IPS-11a (cell line): ENCODE results near the gene SLC36A2.

Source experiments
- H3K4me3 ChIP-seq: one replicate; pipeline ENCODE4 v1.5.1; 2013; ENCODE audit warnings: low read depth, low read length, control low read depth

The SLC36A2 gene

DNA sequence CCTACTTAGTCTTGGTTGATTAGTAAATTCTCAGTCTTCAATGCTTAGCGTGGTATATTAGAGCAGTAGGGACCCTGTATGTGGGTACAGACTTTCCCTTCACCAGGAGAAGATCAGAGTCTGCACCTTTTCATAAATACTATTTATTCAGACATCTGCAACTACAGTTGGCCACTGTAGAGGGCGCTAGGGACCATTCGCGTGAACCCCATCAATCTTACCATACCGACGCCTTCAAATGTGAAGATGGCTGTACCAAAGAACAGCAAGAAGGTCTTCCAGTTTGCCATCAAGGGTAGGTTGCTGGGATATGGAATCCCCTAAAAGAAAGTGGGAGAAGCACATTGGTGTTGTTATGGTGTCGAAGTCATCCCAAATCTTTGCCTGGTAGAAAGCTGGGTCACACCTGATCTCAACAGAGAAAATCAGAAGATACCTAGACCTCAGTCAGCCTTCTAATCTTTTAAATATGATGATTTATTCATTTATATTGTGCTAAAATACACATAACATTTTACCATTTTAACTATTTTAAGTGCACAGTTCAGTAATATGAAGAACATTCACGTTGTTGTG is 62.9 kb downstream of the SLC36A2 start:
- no peak overlapping the region for H3K4me3 ChIP-seq

DNA sequence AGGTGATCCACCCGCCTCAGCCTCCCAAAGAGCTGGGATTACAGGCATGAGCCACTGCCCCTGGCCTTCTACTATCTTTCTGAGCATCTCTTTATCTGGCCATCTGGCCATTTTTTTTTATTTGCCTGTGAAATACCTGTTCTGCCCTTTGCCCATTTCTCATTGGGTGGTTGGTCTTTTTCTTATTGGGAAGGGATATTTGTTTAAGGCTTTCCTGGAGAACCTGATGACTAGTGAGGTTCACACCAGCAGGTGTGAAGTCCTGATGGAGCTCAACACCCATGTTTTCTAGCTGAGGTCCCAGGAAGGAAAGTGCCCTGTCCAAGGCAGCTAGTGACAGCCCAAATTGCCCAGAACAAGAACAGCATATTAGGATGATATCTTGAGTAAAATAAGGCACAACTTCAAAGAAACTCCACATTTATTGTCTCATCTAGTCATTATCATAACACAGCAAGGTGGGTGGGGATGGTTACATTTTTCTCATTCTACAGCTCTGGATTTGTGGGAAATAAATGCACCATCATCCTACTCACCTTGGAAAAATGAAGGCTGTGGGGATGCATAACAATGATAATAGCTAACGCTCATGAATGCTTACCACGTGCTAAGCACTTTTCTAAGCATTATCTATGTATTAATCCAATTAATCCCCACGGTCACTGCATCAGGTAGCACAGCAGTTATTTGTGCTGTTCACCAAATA is 64.1 kb downstream of the SLC36A2 start:
- no peak overlapping the region for H3K4me3 ChIP-seq

DNA sequence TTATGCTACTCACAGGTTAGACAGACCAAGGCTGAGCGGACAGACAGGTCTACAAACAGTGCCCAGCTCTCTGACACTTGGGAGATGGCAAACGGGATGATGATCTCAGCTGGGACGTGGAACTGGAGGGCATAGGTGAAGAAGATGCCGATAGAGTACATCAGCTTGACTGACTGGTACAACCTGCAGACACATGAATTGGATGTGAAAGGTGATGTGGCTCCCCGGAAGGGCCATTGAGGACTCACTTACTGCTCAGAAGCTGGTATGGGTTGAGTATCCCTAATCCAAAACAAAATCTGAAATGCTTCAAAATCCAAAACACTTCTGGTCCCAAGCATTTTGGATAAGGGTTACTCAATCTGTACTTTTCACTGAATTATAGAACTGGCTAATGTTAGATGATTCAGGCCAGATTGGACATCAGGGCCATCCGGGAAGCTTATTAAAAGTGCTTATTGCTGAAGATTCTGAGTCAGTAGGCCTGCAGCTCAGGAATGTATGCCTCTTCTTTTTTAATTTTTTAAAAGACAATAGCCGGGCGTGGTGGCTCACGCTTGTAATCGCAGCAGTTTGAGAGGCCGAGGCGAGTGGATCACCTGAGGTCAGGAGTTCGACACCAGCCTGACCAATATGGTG is 66.2 kb downstream of the SLC36A2 start:
- H3K4me3 ChIP-seq = no peak overlapping the region

DNA sequence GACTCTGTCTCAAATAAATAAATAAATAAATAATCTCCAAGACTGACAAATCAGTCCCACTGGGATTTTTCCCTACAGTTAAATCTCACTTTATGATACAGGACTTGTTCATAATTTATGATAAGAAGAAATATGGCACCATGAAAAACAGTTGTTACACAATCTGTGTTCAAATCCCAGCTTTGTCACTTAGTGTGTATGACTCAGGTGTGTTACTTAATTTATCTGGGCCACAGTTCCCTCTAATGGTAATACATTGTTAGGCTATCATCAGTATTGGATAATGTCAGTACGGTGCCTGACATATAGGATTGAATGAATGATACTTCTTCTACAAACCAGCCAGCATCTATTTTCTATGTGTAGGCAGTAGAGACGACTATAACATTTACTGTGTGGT is 66.9 kb downstream of the SLC36A2 start:
- no peak overlapping the region for H3K4me3 ChIP-seq

DNA sequence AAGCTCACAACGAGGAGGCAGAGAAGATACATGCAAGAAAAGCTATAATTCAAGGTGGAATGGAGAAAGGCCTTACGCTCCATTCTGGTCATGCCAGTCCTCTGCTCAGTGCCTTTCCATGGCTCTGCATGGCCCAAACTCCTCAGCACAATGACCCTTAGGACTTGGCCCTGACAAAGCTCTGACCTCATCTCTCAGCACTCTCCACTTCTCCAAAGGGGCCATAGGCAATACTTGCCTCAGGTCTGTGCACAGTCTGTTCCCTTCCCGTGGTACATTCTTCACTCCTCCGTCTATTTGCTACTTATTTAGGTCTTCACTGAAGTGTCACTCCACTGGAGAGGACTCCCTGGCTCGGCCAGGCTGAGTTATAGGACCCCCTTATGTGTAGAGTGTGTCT is 68.5 kb downstream of the SLC36A2 start:
- H3K4me3 ChIP-seq = no peak overlapping the region

DNA sequence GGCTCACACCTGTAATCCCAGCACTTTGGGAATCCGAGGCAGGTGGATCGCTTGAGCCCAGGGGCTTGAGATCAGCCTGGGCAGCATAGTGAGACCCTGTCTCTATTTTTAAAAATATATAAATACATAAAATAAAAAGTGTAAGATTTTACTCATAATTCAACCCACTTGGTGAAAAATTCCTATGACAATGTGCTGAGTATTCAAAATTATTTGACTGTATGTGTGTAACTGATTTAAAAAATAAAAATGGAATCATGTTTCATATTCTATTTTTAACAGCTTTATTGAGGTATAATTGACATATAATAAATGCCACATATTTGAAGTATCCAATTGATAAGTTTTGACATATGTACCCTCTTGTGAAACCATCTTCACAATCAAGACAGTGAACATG is 71.6 kb downstream of the SLC36A2 start:
- H3K4me3 ChIP-seq = no peak overlapping the region

DNA sequence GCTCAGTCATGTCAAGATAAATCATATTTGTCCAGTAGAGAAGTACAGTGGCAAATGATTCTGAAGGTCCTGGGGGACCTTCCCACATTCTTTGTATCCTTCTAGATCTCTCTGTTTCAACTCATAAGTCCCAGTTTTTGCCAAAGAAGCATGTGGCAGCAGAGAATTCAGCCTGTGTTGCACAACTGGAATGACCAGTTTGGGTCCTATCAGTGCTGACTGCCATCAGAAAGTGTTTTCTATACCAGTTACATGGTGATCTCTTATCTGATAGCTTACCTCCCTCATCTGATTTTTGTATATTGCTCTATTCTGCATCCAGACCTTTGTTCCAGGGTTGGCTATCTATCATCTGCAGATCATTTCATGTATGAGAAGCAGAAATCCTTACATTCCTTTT is 72.7 kb downstream of the SLC36A2 start:
- H3K4me3 ChIP-seq = no peak overlapping the region

DNA sequence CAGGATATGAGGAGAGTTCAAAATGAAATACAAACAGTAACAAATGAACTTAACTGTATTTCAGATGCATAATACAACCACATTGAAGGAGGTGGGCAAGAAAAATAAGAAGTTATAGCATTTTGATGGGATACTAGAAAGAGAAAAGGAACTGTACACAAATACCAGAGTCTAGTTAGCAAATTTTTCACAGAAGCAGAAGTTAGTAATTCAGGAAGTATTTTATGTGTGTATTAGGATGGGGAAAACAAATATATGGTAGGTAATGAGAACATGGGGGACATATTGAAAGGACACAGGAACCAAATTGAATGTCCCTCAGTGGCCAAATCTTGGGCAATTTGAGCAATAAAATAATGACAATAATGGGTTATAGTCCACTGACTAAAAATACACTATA is 76.0 kb downstream of the SLC36A2 start:
- H3K4me3 ChIP-seq = no peak overlapping the region

DNA sequence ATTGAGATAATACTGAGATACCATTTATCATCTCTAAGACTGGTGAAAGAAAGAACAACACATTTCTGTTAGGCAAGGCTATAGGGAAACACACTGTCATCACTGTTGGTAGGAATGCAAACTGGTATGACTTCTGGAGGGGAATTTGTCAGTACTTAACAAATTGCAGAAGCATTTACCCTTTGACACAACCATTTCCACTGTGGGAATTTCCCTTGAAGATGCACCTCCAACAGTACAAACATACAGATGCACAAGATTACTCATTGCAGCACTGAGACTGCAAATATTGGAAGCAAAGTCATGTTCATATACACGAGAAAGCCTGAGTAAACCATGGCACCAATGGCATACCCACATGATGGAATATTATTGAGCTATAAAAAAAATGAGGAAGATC is 76.8 kb downstream of the SLC36A2 start:
- H3K4me3 ChIP-seq = no peak overlapping the region

DNA sequence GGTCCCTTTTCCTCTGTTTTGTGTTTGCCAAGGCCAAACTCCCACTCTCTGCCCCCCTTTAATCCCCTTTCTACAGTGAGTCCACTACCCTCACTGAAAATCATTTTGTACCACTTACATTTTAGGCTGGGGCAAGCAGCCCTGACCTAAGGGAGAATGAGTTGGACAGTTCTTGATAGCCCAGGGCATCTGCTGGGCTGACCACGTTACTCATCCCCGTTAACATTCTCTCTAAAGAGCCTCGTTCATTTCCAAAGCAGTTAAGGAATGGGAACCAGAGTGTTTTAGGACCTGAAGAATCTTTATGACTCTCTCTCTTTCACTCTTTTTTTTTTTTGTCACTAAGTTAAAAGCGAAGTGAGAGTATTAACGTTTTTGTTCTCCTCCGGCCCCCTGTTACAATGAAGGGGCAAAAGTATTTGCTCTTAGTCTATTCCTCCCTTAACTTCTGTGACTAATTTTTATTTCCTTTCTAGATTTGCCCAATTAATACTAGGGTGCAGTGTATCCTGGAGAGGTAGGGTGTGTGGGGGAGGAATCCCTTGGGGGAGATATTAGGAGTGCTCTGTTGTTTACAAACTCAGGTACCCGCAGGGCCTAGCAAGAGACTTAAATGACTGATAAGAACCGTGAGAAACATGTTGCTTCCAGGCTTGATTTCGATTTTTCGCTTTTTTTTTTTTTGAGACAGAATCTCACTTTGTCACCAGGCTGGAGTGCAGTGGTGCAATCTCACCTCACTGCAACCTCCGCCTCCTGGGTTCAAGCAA is 79.7 kb downstream of the SLC36A2 start:
- H3K4me3 ChIP-seq = no peak overlapping the region
